ENCODE measurements around the gene RNF144A.

DNA sequence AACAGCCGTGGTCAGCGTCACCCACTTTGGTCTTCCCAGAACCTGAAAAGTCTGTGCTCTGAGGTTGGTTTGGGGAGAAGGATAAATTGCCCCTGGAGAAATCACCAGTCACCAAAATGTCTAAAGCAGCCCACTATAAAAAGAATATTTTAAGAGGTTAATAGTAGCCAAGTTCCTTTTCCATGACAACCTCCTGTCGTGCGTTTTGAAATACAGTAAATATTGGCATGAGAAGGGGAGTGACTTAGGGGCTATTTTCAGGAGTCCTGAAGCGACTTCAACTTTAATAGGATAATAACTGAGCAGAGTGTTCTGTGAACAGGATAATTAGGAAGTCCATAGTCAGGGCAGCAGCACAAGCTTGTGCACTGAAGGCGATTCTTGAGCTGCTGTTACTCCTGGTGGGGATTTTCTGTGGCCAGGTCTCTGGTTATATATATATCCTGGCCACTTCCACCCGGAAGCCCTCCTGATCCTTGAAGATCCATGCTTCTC, 49.3 kb downstream of the RNF144A start:
- TF ChIP-seq, protein P1, sequence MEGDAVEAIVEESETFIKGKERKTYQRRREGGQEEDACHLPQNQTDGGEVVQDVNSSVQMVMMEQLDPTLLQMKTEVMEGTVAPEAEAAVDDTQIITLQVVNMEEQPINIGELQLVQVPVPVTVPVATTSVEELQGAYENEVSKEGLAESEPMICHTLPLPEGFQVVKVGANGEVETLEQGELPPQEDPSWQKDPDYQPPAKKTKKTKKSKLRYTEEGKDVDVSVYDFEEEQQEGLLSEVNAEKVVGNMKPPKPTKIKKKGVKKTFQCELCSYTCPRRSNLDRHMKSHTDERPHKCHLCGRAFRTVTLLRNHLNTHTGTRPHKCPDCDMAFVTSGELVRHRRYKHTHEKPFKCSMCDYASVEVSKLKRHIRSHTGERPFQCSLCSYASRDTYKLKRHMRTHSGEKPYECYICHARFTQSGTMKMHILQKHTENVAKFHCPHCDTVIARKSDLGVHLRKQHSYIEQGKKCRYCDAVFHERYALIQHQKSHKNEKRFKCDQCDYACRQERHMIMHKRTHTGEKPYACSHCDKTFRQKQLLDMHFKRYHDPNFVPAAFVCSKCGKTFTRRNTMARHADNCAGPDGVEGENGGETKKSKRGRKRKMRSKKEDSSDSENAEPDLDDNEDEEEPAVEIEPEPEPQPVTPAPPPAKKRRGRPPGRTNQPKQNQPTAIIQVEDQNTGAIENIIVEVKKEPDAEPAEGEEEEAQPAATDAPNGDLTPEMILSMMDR (IDR thresholded peaks at IDR 0.05), result no peak
- TF ChIP-seq POLR2A (IDR thresholded peaks at IDR 0.05), result no peak

Measured in Peyer's patch (tissue), 4 donors.